GM13977 (cell line): ENCODE results near the gene ALAS2.
A peak's percentile ranks its signal among the peaks of the same experiment; 100 is the strongest.

Experiments
- DNase-seq: peaks from one replicate; pipeline ENCODE4 v3.0.0; 2012; ENCODE audit warnings: low spot score
- in situ Hi-C: fragments of 300-500 bp; cut with MboI; formaldehyde crosslinking; loops from one replicate; pipeline ENCODE4 v1.12.0; 2022; ENCODE audit warnings: low sequenced_read_pairs, low pct_unique_long_range_greater_than_20kb, mixed read lengths, inconsistent platforms; ENCODE audit not compliant: unreplicated experiment
- TF ChIP-seq, protein P1 (sequence below): IDR thresholded peaks from 2 replicates; pipeline ENCODE4 v1.5.1; 2012; ENCODE audit warnings: mild to moderate bottlenecking, control low read depth; ENCODE audit not compliant: insufficient read depth; ENCODE audit errors: extremely low read depth, missing control alignments

ALAS2 gene

GRCh38 chrX:55006827-55007621 lies 23.8 kb downstream of the ALAS2 start:
- TF ChIP-seq, protein P1, sequence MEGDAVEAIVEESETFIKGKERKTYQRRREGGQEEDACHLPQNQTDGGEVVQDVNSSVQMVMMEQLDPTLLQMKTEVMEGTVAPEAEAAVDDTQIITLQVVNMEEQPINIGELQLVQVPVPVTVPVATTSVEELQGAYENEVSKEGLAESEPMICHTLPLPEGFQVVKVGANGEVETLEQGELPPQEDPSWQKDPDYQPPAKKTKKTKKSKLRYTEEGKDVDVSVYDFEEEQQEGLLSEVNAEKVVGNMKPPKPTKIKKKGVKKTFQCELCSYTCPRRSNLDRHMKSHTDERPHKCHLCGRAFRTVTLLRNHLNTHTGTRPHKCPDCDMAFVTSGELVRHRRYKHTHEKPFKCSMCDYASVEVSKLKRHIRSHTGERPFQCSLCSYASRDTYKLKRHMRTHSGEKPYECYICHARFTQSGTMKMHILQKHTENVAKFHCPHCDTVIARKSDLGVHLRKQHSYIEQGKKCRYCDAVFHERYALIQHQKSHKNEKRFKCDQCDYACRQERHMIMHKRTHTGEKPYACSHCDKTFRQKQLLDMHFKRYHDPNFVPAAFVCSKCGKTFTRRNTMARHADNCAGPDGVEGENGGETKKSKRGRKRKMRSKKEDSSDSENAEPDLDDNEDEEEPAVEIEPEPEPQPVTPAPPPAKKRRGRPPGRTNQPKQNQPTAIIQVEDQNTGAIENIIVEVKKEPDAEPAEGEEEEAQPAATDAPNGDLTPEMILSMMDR: no peak
- in situ Hi-C loops: loop anchor here (25.0 kb wide), 1 partner anchor 195 kb away; the partner anchor contains the start of gene MAGED2
- DNase-seq: no peak

GRCh38 chrX:55005256-55005655 lies 25.5 kb downstream of the ALAS2 start:
- DNase-seq: no peak
- in situ Hi-C loops: loop anchor here (25.0 kb wide), 1 partner anchor 193 kb away; the partner anchor contains the start of gene MAGED2

GRCh38 chrX:55004231-55004630 lies 26.5 kb downstream of the ALAS2 start:
- in situ Hi-C loops: loop anchor here (25.0 kb wide), 1 partner anchor 192 kb away; the partner anchor contains the start of gene MAGED2
- TF ChIP-seq, protein P1: no peak
- DNase-seq: no peak

More at GRCh38 chrX:55005256-55005655, 25.5 kb downstream of the ALAS2 start:
- TF ChIP-seq, protein P1: no peak

DNA sequence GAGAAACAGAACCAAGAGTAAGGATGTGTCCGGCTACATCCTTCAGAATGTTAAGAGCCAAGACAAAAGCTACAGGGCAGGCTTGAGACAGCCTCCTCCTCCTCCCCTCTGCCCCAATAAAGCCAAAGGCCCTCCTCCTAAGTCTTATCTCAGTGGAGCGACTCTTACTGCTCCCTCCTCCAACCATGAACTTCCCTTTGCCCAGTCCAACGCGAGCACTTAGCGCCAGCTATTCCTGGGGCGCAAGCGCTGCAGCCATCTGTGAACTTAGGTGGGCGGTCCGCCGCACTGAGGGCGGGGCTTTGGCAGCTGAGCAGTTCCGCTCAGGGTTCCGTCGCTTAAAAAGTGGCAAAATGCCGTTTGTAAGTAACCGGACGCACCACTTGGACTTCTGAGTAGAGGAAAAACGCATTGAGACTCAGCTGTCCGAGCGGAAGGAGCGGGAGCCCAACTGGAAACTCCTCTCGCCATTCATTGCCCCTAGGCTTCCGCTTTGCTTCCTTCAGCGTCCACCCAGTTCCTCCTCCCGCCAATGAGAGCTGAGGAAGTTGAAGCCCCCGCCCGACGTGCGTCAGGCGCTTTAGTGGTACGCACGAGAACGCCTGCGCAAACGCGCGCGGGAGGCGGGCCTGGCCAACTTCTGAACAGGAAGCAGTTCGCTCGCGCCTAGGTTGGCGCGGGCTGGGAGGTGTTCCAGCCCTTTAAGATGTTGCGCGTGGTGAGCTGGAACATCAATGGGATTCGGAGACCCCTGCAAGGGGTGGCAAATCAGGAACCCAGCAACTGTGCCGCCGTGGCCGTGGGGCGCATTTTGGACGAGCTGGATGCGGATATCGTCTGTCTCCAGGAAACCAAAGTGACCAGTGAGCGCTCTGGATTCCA lies 30.8 kb downstream of the ALAS2 start, which contains the start of gene APEX2:
TSS of gene APEX2 (plus strand) at position 647 of the 882 bp plus-strand sequence. CDS start at position 707, 60 bp downstream.
- TF ChIP-seq, protein P1: no peak
- peak; percentile 77 for DNase-seq
- in situ Hi-C loops: loop anchor here (25.0 kb wide), 1 partner anchor 188 kb away; the partner anchor contains the start of gene MAGED2

GRCh38 chrX:54995621-54996020 lies 35.2 kb downstream of the ALAS2 start:
- in situ Hi-C loops: no loop called here
- TF ChIP-seq, protein P1: no peak
- DNase-seq: no peak

GRCh38 chrX:54994668-54995351 lies 36.0 kb downstream of the ALAS2 start:
- DNase-seq: no peak
- in situ Hi-C loops: no loop called here
- TF ChIP-seq, protein P1: no peak
